Mammary epithelial cell (primary cell): ENCODE results near the gene CHRNB2.

Experiments used
- EZH2 ChIP-seq: IDR thresholded peaks from 2 replicates; pipeline ENCODE4 v1.6.1; 2012; ENCODE audit warnings: low read length, inconsistent platforms, borderline replicate concordance
- TF ChIP-seq, protein P1 (sequence below), 2 donors: IDR thresholded peaks in 1 of 2; conservative IDR thresholded peaks in 1 of 2; 2 replicates each; pipeline ENCODE4 v1.5.1; 2011 to 2012; ENCODE audit warnings: inconsistent platforms in 2 of 2, low read length in 2 of 2, mild to moderate bottlenecking in 2 of 2, control low read depth in 1 of 2, low read depth in 1 of 2; ENCODE audit not compliant: insufficient read depth in 1 of 2; ENCODE audit errors: extremely low read depth in 1 of 2

DNA sequence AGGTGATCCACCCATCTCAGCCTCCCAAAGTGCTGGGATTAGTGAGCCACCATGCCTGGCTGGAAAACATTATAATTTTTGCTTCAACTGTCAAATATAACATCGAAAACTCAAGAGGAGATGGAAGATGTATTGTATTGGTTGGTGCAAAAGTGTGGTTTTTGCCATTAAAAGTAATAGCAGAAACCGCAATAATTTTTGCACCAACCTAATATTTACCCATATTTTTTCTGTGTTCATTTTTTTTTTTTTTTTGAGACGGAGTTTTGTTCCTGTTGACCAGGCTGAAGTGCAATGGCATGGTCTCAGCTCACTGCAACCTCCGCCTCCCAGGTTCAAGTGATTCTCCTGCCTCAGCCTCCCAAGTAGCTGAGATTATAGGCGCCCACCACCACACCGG lies 38.3 kb upstream of the CHRNB2 start:
- TF ChIP-seq, protein P1, sequence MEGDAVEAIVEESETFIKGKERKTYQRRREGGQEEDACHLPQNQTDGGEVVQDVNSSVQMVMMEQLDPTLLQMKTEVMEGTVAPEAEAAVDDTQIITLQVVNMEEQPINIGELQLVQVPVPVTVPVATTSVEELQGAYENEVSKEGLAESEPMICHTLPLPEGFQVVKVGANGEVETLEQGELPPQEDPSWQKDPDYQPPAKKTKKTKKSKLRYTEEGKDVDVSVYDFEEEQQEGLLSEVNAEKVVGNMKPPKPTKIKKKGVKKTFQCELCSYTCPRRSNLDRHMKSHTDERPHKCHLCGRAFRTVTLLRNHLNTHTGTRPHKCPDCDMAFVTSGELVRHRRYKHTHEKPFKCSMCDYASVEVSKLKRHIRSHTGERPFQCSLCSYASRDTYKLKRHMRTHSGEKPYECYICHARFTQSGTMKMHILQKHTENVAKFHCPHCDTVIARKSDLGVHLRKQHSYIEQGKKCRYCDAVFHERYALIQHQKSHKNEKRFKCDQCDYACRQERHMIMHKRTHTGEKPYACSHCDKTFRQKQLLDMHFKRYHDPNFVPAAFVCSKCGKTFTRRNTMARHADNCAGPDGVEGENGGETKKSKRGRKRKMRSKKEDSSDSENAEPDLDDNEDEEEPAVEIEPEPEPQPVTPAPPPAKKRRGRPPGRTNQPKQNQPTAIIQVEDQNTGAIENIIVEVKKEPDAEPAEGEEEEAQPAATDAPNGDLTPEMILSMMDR (conservative IDR thresholded peaks at IDR 0.05 in 1 of 2, IDR thresholded peaks at IDR 0.05 in 1 of 2; ENCODE audit: extremely low read depth in 1 of 2, insufficient read depth in 1 of 2, low read depth in 1 of 2, low read length in 2 of 2): no peak
- TF ChIP-seq EZH2: no peak
